GM21528 (cell line): ENCODE measurements around the gene ABCA4.

Source experiments
- ATAC-seq: cut with Tn5 transposase; IDR thresholded peaks from one replicate; pipeline ENCODE4 v1.9.1; 2021; ENCODE audit warnings: mild to moderate bottlenecking, moderate library complexity; ENCODE audit not compliant: unreplicated experiment, low FRiP score

Gene ABCA4

GRCh38 chr1:94031591-94031990 lies 89.4 kb downstream of the ABCA4 start:
- no peak for ATAC-seq

DNA sequence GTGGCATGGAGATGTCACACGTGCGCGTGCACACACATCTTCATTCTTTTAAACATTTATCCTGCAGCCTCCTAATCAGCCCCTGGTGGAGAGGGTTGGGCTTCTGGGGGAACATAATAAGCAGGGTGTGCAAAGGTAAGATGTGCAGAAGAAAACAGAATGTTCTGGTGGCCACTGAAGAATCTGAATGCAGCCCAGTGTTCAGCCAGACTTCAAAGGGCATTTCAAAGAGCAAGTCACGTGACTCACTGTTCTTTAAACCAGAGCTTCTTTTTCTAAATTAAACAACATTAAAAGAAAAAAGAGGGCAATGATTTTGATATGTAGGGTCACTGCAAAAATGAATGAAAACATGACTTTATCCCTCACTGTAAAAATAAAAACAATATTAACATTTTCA lies 89.8 kb downstream of the ABCA4 start:
- ATAC-seq = no peak

DNA sequence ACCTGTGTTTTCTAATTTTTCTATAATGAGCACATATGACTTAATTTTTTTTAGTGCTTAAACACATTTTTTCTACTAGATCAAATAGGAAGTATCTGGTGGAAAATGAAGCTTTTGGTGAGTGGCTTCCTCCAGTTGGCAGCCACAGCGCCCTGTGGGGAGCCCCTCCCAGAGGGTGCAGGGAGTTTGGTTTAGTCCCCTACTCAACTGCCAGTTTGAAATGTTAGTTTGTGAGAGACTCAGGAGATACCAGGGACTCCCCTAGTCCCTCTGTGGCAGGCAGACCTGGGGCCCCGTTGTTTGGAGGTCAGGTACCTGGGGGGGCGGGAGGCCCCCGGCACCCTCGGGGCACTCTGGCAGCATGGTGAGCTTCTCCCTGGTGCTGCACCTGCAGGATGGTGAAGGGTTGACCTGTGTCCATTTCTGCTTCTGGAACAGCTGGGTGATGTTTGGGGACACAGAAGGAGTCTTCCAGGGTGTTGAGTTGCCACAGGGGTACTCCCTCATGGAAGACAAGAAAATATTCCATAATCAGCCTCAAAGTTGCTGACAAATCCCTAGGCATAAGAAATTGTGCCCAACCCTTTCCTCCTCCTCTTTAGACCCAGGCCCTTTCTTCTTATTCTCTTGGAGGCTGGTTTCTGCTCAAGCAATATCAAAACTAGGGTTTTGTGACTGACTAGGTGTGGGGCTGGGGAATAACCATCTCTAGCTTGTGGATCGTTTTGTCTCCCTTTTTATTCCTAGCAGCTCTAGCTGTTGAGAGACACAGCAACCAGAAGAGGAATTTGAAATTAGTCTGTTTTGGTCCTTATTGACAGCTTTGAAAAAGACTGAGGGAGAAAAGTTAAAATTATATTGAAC lies 91.6 kb downstream of the ABCA4 start:
- no peak for ATAC-seq

GRCh38 chr1:94027721-94028515 lies 93.0 kb downstream of the ABCA4 start:
- no peak for ATAC-seq

DNA sequence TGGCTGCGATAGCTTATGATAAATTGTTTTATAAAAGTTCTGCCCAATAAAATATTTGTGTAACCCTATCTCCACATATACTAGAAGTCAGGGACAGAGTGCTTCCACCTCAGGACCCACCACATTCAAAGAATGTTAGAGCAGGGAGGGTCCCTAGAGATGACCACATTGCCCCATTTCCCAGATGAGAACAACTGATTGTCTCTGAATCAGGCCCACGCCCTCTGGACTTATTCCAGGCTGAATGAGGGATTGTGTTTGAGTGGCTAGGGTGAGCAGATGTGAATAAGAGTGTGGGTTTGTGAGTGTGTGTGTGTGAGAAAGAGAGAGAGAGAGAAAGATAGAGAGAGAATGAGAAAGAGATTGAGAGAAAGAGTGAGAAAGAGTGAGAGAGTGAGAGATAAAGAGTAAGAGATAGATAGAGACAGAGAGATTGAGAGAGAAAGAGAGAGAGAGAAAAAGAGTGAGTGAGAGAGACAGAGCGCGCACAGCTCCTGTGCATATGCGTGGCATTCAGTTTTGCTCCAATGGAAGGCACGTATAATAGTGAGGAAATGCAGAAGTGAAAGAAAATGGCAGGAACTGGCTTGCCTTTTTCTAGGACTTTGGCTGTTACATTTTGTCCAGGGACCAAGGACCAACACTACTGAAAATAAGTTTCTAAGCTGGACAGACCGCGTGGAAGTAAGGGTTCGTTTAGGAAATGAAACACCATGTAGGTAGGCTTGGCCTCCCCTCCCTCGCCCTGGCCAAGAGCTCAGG lies 94.1 kb downstream of the ABCA4 start:
- ATAC-seq = no peak

DNA sequence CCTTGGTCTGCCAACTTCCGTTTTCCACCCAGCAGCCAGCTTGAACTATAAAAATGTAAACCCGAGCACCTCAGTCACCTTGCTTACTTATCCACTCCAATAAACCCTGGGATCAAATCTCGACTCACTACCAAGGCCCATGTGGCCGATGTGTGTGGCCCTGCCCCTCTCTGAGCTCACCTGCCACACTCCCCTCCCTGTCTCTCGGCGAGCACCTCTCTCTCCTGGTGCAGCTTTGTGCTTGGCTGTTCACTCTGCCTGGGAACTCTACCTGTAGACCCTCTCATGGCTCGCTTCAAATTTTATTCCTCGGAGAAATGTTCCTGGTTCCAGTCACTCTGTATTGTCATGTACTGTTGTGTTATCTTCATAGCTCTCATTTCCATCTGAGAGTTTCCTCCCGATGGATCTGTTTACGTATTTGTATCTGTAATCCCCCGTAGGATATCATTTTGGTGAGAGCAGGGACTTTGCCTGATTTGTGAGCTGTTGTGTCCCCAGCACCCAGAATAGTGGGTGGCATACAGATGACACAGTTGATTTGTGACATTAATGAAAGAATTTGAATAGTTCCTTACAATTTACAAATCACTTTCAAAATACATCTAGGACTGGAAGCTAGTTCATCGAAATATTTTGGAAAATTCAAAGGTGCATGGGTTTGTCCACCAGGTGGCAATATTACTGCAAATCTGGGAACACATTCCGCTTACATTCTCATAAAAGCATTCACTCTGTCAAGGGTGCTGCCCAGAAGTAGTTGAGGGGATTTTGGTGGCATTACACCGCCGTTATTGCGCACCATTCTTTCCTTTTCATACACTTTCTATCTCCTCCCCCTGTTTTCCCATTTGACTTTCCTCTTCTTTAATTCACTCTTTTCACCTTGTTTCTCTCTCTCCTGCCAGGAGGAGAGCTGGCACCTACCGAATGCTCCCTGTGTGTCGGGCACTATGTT lies 95.3 kb downstream of the ABCA4 start:
- ATAC-seq = no peak

DNA sequence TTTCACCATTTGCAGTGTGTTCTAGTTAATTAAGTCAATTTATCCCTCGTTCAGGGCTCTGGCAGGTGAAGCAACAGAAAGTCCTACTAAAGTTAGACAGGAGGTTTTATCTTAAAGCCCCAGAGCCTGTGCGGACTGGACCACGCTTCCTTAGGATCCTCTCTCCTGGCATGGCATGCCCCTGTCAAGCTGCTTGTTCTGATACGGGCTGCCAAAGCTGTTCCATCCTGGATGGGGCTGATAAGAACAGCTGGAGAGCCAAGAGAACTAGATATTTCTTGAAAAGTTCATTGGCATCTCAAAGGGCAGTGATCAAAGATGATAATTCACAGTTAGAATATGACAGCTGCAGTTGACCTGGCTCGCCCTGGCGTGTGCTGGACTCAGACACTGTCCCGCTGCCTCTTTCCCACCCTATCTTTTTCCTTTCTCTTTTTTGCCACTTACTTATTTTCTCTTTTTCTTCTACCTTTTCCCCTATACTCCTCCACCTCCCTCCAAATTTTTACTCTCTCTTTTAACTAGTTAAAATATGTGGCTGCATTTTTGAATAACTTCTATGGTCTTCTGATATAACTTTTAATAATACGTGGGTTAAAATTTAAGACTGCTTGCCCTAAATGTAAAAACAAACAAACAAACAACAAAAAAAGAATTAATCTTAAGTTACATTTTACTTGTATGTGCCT lies 96.7 kb downstream of the ABCA4 start:
- no peak for ATAC-seq

- no peak for ATAC-seq
Measured at GRCh38 chr1:94022471-94023189, 98.3 kb downstream of the ABCA4 start.

DNA sequence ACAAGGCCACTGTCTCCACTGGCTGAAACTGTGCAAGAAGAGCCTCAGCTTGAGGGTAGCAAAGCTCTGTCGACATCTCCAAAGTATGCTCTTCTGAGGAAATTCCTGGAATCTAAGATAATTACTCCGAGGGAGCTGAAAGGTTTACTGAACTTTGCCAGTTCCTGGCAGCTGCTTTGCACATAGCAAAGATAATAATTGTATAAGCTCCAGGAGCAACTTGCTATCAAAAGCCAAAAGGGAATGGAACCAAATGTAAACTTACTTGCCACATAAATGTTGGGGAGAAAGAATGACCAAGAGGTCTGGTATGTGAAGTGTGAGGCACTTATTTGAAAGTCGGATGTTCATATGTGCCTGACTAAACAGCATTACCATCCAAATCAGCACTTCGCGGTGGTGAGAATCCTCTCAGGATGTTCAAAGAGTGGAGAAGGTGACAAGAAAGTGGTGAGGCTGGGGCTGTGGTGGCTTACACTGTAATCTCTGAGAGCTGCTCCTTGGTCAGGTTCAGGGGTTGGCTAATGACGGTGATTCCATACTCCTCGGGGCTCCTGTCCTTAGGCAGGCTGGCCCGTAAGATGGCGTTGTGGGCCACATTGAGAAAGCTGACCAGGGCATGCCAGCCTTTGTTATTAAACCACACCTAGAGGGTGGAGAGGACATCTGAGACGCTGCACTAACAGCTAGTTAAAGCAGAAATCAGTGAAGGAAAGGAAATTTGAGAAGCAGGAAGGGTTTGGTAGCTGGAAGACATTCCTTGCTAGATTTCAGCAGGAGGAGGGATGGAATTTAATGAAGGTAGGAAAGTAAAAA lies 100.0 kb downstream of the ABCA4 start:
- ATAC-seq = no peak

- no peak for ATAC-seq
Measured at GRCh38 chr1:94019327-94019726, 101.6 kb downstream of the ABCA4 start.

- ATAC-seq = no peak
Measured at GRCh38 chr1:94017155-94017829, 103.7 kb downstream of the ABCA4 start.

GRCh38 chr1:94015489-94015817 lies 105.5 kb downstream of the ABCA4 start:
- no peak for ATAC-seq

DNA sequence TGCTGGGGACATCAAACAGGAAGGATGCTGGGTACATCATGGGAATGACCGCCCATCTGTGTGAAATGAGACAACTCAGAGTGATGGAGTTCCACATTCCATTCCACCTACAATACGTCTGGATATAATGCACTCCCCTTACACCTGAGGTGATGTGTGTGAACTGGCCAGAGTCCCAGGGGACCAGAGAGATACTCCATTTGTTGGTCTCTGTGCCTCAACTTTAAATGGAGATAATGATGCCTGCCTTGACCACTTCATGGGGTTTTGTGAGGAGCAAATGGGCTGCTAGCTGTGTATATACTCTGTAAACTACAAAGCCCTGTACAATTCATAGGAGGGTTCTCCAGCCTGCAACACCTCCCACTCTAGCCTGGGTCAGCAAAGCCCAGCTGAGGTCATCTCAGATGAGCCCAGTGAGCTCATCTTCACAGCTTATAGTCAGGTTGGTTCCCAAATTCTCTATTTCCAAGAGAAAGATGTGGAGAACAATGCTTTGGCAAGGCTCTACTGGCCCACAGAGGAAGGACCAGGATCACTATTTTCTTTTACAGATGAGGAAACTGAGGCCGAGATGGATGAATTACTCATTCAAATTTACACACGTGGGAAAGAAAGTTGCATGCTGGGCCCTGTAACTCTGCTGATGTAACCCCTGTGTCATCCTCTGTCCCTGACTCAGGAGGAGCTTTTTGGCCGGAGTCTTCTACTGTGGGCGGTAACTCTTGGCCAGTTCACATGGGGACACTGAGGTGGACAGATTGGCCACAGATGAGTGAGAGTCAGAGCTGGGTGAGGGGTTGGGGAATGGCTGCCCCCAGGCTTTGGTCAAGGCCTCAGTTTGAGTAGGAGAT lies 106.1 kb downstream of the ABCA4 start:
- no peak for ATAC-seq

- ATAC-seq = no peak
Measured at GRCh38 chr1:94014087-94014486, 106.9 kb downstream of the ABCA4 start.

- no peak for ATAC-seq
Measured at GRCh38 chr1:94013367-94013878, 107.5 kb downstream of the ABCA4 start.

- no peak for ATAC-seq
Measured at GRCh38 chr1:94012708-94013366, 108.1 kb downstream of the ABCA4 start.
